Neuronal stem cell (in vitro differentiated cells): Measurements from ENCODE around the gene CDK12.
"Not testable (repeated sequence)": the region's sequence is repeated elsewhere in the genome, so short reads cannot be mapped to it uniquely, and the experiment has no call there.

Experiments
- DNase-seq: peaks from one replicate; pipeline ENCODE4 v3.0.0-alpha.2; 2013; ENCODE audit warnings: low spot score
- H2AFZ ChIP-seq: one replicate; pipeline ENCODE4 v1.6.1; 2013; ENCODE audit warnings: mild to moderate bottlenecking, low read length, inconsistent platforms
- H2AK5ac ChIP-seq: 2 replicates; pipeline ENCODE4 v1.6.1; 2013; ENCODE audit warnings: low read depth, mild to moderate bottlenecking, inconsistent platforms, low read length, moderate library complexity, mixed read lengths
- H2BK120ac ChIP-seq: 2 replicates; pipeline ENCODE4 v1.6.1; 2013; ENCODE audit warnings: low read depth, mild to moderate bottlenecking, inconsistent platforms, low read length, moderate library complexity, mixed read lengths
- H2BK12ac ChIP-seq: one replicate; pipeline ENCODE4 v1.6.1; 2013; ENCODE audit warnings: low read length, inconsistent platforms
- H2BK15ac ChIP-seq: 2 replicates; pipeline ENCODE4 v1.6.1; 2013; ENCODE audit warnings: mild to moderate bottlenecking, low read length, inconsistent platforms, mixed read lengths
- H2BK5ac ChIP-seq: one replicate; pipeline ENCODE4 v1.6.1; 2013; ENCODE audit warnings: inconsistent platforms, mild to moderate bottlenecking, low read length, moderate library complexity
- H3K14ac ChIP-seq: one replicate; pipeline ENCODE4 v1.6.1; 2013; ENCODE audit warnings: low read length, inconsistent platforms
- H3K18ac ChIP-seq: 2 replicates; pipeline ENCODE4 v1.6.1; 2013; ENCODE audit warnings: low read length, inconsistent platforms
- H3K23ac ChIP-seq: 2 replicates; pipeline ENCODE4 v1.6.1; 2013; ENCODE audit warnings: low read depth, mild to moderate bottlenecking, mixed read lengths, low read length, inconsistent platforms; ENCODE audit not compliant: poor library complexity
- H3K27ac ChIP-seq: replicated peaks from 3 replicates; pipeline ENCODE4 v1.5.1; 2013; ENCODE audit warnings: low read length, inconsistent platforms
- H3K27me3 ChIP-seq, 3 experiments: 2 replicates each; pipeline ENCODE4 v1.6.1; 2013; ENCODE audit warnings: low read length in 3 of 3, mild to moderate bottlenecking in 2 of 3, inconsistent platforms in 1 of 3, low read depth in 1 of 3, mixed read lengths in 1 of 3, moderate library complexity in 1 of 3; ENCODE audit not compliant: control insufficient read depth in 3 of 3, insufficient read depth in 3 of 3
- H3K36me3 ChIP-seq, 2 donors: replicated peaks in 1 of 2; 2 replicates each; pipeline ENCODE4 v1.6.1; 2013; ENCODE audit warnings: low read length in 2 of 2; ENCODE audit not compliant: control insufficient read depth in 2 of 2, insufficient read depth in 2 of 2
- H3K4ac ChIP-seq: 2 replicates; pipeline ENCODE4 v1.6.1; 2013; ENCODE audit warnings: inconsistent platforms, mild to moderate bottlenecking, low read length, moderate library complexity
- H3K4me1 ChIP-seq, 2 donors: 1 replicate in 1 of 2; 2 replicates in 1 of 2; pipeline ENCODE4 v1.6.1; 2013; ENCODE audit warnings: low read length in 2 of 2, low read depth in 1 of 2; ENCODE audit not compliant: control insufficient read depth in 2 of 2, insufficient read depth in 1 of 2
- H3K4me2 ChIP-seq: one replicate; pipeline ENCODE4 v1.6.1; 2013; ENCODE audit warnings: mild to moderate bottlenecking, low read length, inconsistent platforms; ENCODE audit not compliant: insufficient read depth, poor library complexity, severe bottlenecking
- H3K4me3 ChIP-seq, 2 donors: 2 replicates each; pipeline ENCODE4 v1.5.1; 2013; ENCODE audit warnings: low read length in 2 of 2, mild to moderate bottlenecking in 2 of 2, inconsistent platforms in 1 of 2, moderate library complexity in 1 of 2
- H3K79me1 ChIP-seq: one replicate; pipeline ENCODE4 v1.6.1; 2013; ENCODE audit warnings: low read depth, mild to moderate bottlenecking, inconsistent platforms, low read length, moderate library complexity
- H3K9ac ChIP-seq: one replicate; pipeline ENCODE4 v1.6.1; 2013; ENCODE audit warnings: mild to moderate bottlenecking, low read depth, low read length, inconsistent platforms; ENCODE audit not compliant: poor library complexity
- H3K9me3 ChIP-seq, 2 donors: replicated peaks in 1 of 2; 2 replicates each; pipeline versions ENCODE3 to v1.6.1; 2013; ENCODE audit warnings: low read length in 2 of 2, mild to moderate bottlenecking in 2 of 2, inconsistent platforms in 1 of 2, low read depth in 1 of 2, mixed read lengths in 1 of 2, moderate library complexity in 1 of 2; ENCODE audit not compliant: control insufficient read depth in 2 of 2, insufficient read depth in 1 of 2
- H4K8ac ChIP-seq: one replicate; pipeline ENCODE4 v1.6.1; 2013; ENCODE audit warnings: low read depth, mild to moderate bottlenecking, inconsistent platforms, low read length, moderate library complexity
- H4K91ac ChIP-seq: one replicate; pipeline ENCODE4 v1.6.1; 2013; ENCODE audit warnings: low read length, low read depth, mild to moderate bottlenecking, inconsistent platforms; ENCODE audit not compliant: poor library complexity
- WGBS, 2 donors: extraction: QIAGEN DNeasy Blood & Tissue Kit; methylation state at CpG; one replicate each; pipeline ENCODE4 v1.1.7; 2013; ENCODE audit warnings: missing lambda C conversion rate in 2 of 2, mixed read lengths in 1 of 2; ENCODE audit not compliant: insufficient read length in 2 of 2, insufficient replicate concordance in 1 of 2; ENCODE audit errors: extremely low coverage in 2 of 2; 5-methylcytosine and 5-hydroxymethylcytosine counted together

The CDK12 gene

DNA sequence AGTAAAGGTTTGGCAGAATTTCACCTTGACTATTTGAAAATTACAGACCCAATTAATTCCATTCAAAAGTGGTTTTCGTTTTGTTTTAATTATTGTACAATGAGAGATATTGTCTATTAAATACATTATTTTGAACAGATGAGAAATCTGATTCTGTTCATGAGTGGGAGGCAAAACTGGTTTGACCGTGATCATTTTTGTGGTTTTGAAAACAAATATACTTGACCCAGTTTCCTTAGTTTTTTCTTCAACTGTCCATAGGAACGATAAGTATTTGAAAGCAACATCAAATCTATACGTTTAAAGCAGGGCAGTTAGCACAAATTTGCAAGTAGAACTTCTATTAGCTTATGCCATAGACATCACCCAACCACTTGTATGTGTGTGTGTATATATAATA is 72.6 kb downstream of the CDK12 start:
- DNase-seq, result no peak
- WGBS, 2 donors, result no CpG with 5 or more reads among the region's 4 CpGs
- H3K79me1 ChIP-seq, result no peaks in the 10 kb centered on the region

DNA sequence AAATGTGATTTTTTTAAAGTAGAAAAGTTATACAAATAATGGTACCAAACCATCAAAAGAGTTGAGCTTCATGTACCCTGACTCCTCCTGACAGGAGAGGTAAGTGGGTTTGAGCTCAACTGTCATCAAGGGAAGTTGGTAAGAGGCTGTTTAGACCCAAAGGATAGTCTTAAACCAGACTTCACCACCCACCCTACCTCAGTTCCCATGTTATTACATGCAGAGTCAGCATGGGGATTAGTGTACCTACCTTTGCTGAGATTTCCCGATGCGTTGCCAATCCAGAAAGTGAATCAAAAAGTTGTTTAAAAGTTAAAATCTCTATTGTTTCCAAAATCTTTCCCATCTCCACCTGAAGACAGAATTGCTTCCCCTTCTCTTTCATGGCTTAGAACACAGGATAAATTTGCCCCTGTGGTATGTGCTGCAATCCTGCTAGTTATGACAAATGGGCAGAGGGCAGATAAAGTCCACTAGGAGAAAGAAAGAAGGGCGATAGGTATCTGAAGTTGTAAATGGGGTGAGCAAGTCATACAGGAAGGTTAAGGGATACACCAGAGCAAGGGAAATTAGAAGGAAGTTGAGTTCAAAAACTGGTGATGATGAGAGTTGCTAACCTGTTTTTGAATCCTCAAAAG is 73.6 kb downstream of the CDK12 start:
- no peak overlapping the region for H2AFZ ChIP-seq
- no peak overlapping the region for H3K14ac ChIP-seq
- no peak overlapping the region for H2BK15ac ChIP-seq
- H3K4me1 ChIP-seq, result no peaks in the 10 kb centered on the region
- H3K9ac ChIP-seq, result no peak overlapping the region
- peaks cover 12 to 43% of the 10 kb centered on the region in 2 donors for H3K36me3 ChIP-seq
- H4K91ac ChIP-seq, result no peak overlapping the region
- no peak overlapping the region for H3K23ac ChIP-seq
- H4K8ac ChIP-seq, result no peak overlapping the region
- no peak overlapping the region for H3K27ac ChIP-seq
- H3K27me3 ChIP-seq, result no peaks in the 10 kb centered on the region
- no peak overlapping the region for H2BK12ac ChIP-seq
- no peak overlapping the region for H2AK5ac ChIP-seq
- H3K4ac ChIP-seq, result no peak overlapping the region
- no peak overlapping the region for H3K4me3 ChIP-seq
- H3K4me2 ChIP-seq, result no peak overlapping the region
- H3K18ac ChIP-seq, result no peak overlapping the region
- no peak overlapping the region for H2BK120ac ChIP-seq
- peaks cover 0 to 3% of the 10 kb centered on the region in 2 donors for H3K9me3 ChIP-seq
- H3K79me1 ChIP-seq, result no peaks in the 10 kb centered on the region
- H2BK5ac ChIP-seq, result no peak overlapping the region
- DNase-seq, result no peak
- WGBS, 2 donors, result no CpG with 5 or more reads among the region's 3 CpGs

More for the DNA sequence above, 72.6 kb downstream of the CDK12 start:
- Histone ChIP-seq H4K91ac (no peak overlapping the region), H3K14ac (no peak overlapping the region), H2BK120ac (no peak overlapping the region), H3K27me3 (no peaks in the 10 kb centered on the region), H2BK12ac (no peak overlapping the region), H3K4me2 (no peak overlapping the region), H2AK5ac (no peak overlapping the region), H3K4me3 (no peak overlapping the region), H3K36me3 (peaks cover 14 to 53% of the 10 kb centered on the region in 2 donors), H3K4me1 (no peaks in the 10 kb centered on the region), H3K23ac (no peak overlapping the region), H3K27ac (no peak overlapping the region), H3K4ac (no peak overlapping the region), H2AFZ (no peak overlapping the region), H2BK5ac (no peak overlapping the region), H2BK15ac (no peak overlapping the region), H3K9ac (no peak overlapping the region), H3K9me3 (peaks cover 0 to 3% of the 10 kb centered on the region in 2 donors), H4K8ac (no peak overlapping the region), H3K18ac (no peak overlapping the region)

DNA sequence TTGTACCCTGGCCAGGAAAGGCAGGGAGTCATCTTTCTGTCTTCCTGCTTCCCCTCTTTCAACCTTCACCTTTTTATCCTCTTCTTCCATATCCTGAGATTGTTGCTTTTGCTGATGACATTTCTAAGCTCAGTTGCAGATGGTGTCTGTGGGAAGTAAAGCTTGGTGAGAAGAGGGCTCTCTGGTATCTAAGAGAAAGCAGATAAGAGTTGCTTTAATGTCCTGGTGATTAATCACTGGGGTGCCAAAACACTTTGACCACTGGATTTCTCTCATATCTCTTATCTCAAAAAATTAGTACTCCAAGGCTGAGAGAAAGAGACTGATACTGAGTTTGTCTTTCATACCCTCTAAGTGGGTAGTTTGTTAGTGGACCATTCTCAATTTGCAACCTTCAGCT is 75.2 kb downstream of the CDK12 start:
- no peak overlapping the region for H3K4me3 ChIP-seq
- no peaks in the 10 kb centered on the region for H3K27me3 ChIP-seq
- no peak overlapping the region for H2AFZ ChIP-seq

GRCh38 chr17:39537364-39537763 is 76.1 kb downstream of the CDK12 start:
- not testable (repeated sequence) for H3K9me3 ChIP-seq, H3K4me2 ChIP-seq, H4K8ac ChIP-seq, H3K27me3 ChIP-seq, H2BK120ac ChIP-seq, H3K14ac ChIP-seq, H3K4me3 ChIP-seq, H3K23ac ChIP-seq, H2BK15ac ChIP-seq, H2BK5ac ChIP-seq, H2AK5ac ChIP-seq, H4K91ac ChIP-seq, H3K4me1 ChIP-seq, H2AFZ ChIP-seq, H3K18ac ChIP-seq, DNase-seq, H3K9ac ChIP-seq, H2BK12ac ChIP-seq, H3K4ac ChIP-seq, H3K79me1 ChIP-seq, H3K27ac ChIP-seq
- WGBS, 2 donors, result no CpG with 5 or more reads among the region's 2 CpGs
- peaks cover 0 to 18% of the 10 kb centered on the region in 2 donors for H3K36me3 ChIP-seq

More for the DNA sequence above, 75.2 kb downstream of the CDK12 start:
- H3K9me3 ChIP-seq, result no peaks in the 10 kb centered on the region
- no peak overlapping the region for H2BK120ac ChIP-seq
- H2BK5ac ChIP-seq, result no peak overlapping the region
- H3K18ac ChIP-seq, result no peak overlapping the region
- H3K36me3 ChIP-seq, result peaks cover 3 to 27% of the 10 kb centered on the region in 2 donors
- no peaks in the 10 kb centered on the region for H3K79me1 ChIP-seq
- no peak overlapping the region for H3K4me2 ChIP-seq
- H2BK12ac ChIP-seq, result no peak overlapping the region
- no peaks in the 10 kb centered on the region for H3K4me1 ChIP-seq
- no peak overlapping the region for H2BK15ac ChIP-seq
- H3K27ac ChIP-seq, result no peak overlapping the region
- H4K8ac ChIP-seq, result no peak overlapping the region
- H4K91ac ChIP-seq, result no peak overlapping the region
- H3K9ac ChIP-seq, result no peak overlapping the region
- no peak overlapping the region for H3K14ac ChIP-seq
- H2AK5ac ChIP-seq, result no peak overlapping the region
- no peak overlapping the region for H3K23ac ChIP-seq
- no peak overlapping the region for H3K4ac ChIP-seq
- DNase-seq, result no peak
